ENCODE measurements around the gene ELAPOR1.

ELAPOR1 gene

GRCh38 chr1:109079240-109079622, 34.7 kb upstream of the ELAPOR1 start:
- H3K27me3 ChIP-seq (ENCODE audit: insufficient read depth, poor library complexity, severe bottlenecking) = no peaks in the 10 kb centered on the region
- H3K27ac ChIP-seq (replicated peaks) = no peak overlapping the region
- TF ChIP-seq REST (IDR thresholded peaks at IDR 0.05; ENCODE audit: insufficient replicate concordance, low read depth) = no peak
- no peak for TF ChIP-seq CTCF (IDR thresholded peaks at IDR 0.05; ENCODE audit: insufficient read depth, low read length)
- no peak for TF ChIP-seq GABPA (IDR thresholded peaks at IDR 0.05; ENCODE audit: low read depth)
- no peak for TF ChIP-seq SPI1 (IDR thresholded peaks at IDR 0.05; ENCODE audit: borderline replicate concordance, low read depth)
- TF ChIP-seq POLR2AphosphoS5 (IDR thresholded peaks at IDR 0.05; ENCODE audit: low read depth) = no peak
- no peak for DNase-seq (ENCODE audit: low read depth in 1 of 2, low spot score in 1 of 2)
- H3K4me3 ChIP-seq (replicated peaks; ENCODE audit: insufficient read depth, low read length) = no peak overlapping the region

- no peak overlapping the region for H3K27ac ChIP-seq (replicated peaks)
- H3K4me3 ChIP-seq (replicated peaks; ENCODE audit: insufficient read depth, low read length) = no peak overlapping the region
- no peak for TF ChIP-seq GABPA (IDR thresholded peaks at IDR 0.05; ENCODE audit: low read depth)
- TF ChIP-seq SPI1 (IDR thresholded peaks at IDR 0.05; ENCODE audit: borderline replicate concordance, low read depth) = no peak
- no peak for TF ChIP-seq CTCF (IDR thresholded peaks at IDR 0.05; ENCODE audit: insufficient read depth, low read length)
- TF ChIP-seq POLR2AphosphoS5 (IDR thresholded peaks at IDR 0.05; ENCODE audit: low read depth) = no peak
- TF ChIP-seq REST (IDR thresholded peaks at IDR 0.05; ENCODE audit: insufficient replicate concordance, low read depth) = no peak
- no peak for DNase-seq (ENCODE audit: low read depth in 1 of 2, low spot score in 1 of 2)
- H3K27me3 ChIP-seq (ENCODE audit: insufficient read depth, poor library complexity, severe bottlenecking) = no peaks in the 10 kb centered on the region
Measured at GRCh38 chr1:109080441-109081082, 33.4 kb upstream of the ELAPOR1 start.

GRCh38 chr1:109083501-109083900, 30.4 kb upstream of the ELAPOR1 start:
- peak overlapping the region; percentile 28 for H3K27ac ChIP-seq (replicated peaks)
- no peak overlapping the region for H3K4me3 ChIP-seq (replicated peaks; ENCODE audit: insufficient read depth, low read length)
- TF ChIP-seq GABPA (IDR thresholded peaks at IDR 0.05; ENCODE audit: low read depth) = no peak
- TF ChIP-seq REST (IDR thresholded peaks at IDR 0.05; ENCODE audit: insufficient replicate concordance, low read depth) = no peak
- TF ChIP-seq CTCF (IDR thresholded peaks at IDR 0.05; ENCODE audit: insufficient read depth, low read length) = no peak
- no peak for TF ChIP-seq POLR2AphosphoS5 (IDR thresholded peaks at IDR 0.05; ENCODE audit: low read depth)
- no peak for TF ChIP-seq SPI1 (IDR thresholded peaks at IDR 0.05; ENCODE audit: borderline replicate concordance, low read depth)
- no peak for DNase-seq (ENCODE audit: low read depth in 1 of 2, low spot score in 1 of 2)
- H3K27me3 ChIP-seq (ENCODE audit: insufficient read depth, poor library complexity, severe bottlenecking) = no peaks in the 10 kb centered on the region

Measured in HL-60 (cell line).